Left ventricle myocardium inferior (tissue), 1 donor: Measurements from ENCODE around the gene PDE6A. TPM values are rescaled to one million over a fixed set of nuclear protein-coding genes. Genes with fewer than 3 reads are reported as not detected.

ENCODE experiments used
- DNase-seq: peaks from one replicate; pipeline ENCODE4 v3.0.0-alpha.2; 2020
- H3K27ac ChIP-seq: fragments of 200-600 bp; replicated peaks from 2 replicates; pipeline ENCODE4 v1.8.0; 2021
- H3K27me3 ChIP-seq: fragments of 200-600 bp; 2 replicates; pipeline ENCODE4 v1.8.0; 2021; ENCODE audit warnings: low read depth
- H3K36me3 ChIP-seq: fragments of 200-600 bp; 2 replicates; pipeline ENCODE4 v1.8.0; 2021
- H3K4me1 ChIP-seq: fragments of 200-600 bp; 2 replicates; pipeline ENCODE4 v1.8.0; 2021
- H3K4me3 ChIP-seq: fragments of 200-600 bp; 2 replicates; pipeline ENCODE4 v1.8.0; 2021; ENCODE audit warnings: mild to moderate bottlenecking, moderate library complexity
- H3K9me3 ChIP-seq: fragments of 200-600 bp; replicated peaks from 2 replicates; pipeline ENCODE4 v1.8.0; 2021
- intact Hi-C: fragments of 100-400 bp; cut with micrococcal nuclease; formaldehyde crosslinking; loops from one replicate; pipeline ENCODE4 v1.11.0; 2022
- total RNA-seq: library from RNA; stranded (reverse); fragmentation: NEBNext Ultra II Directional; extraction: Animal tissue kit (Norgen Biotek cat#: 25700); gene quantifications from one replicate; pipeline ENCODE4 v1.2.1, GENCODE V29; 2021
- TF ChIP-seq, protein P1 (sequence below): fragments of 200-600 bp; IDR thresholded peaks from 2 replicates; pipeline ENCODE4 v1.8.0; 2021; ENCODE audit warnings: antibody characterized with exemption, mild to moderate bottlenecking, borderline replicate concordance
- donor health status: DM: no; HTN: yes; CAD: no; lungs with severe emphysema.

The PDE6A gene
- total RNA-seq, 1 donor from 2014 or later, result 0.22 TPM

GRCh38 chr5:149981206-149981605 is 36.6 kb upstream of the PDE6A start:
- no peak for DNase-seq
- Histone ChIP-seq H3K27me3 (no peaks in the 10 kb centered on the region), H3K36me3 (peaks cover 37% of the 10 kb centered on the region), H3K27ac (no peak overlapping the region), H3K4me1 (no peaks in the 10 kb centered on the region), H3K9me3 (no peaks in the 10 kb centered on the region), H3K4me3 (no peak overlapping the region)
- intact Hi-C loops, result loop anchor here (10.0 kb wide), 1 partner anchor 346 kb away; no protein-coding TSS in a partner anchor
- TF ChIP-seq, protein P1, sequence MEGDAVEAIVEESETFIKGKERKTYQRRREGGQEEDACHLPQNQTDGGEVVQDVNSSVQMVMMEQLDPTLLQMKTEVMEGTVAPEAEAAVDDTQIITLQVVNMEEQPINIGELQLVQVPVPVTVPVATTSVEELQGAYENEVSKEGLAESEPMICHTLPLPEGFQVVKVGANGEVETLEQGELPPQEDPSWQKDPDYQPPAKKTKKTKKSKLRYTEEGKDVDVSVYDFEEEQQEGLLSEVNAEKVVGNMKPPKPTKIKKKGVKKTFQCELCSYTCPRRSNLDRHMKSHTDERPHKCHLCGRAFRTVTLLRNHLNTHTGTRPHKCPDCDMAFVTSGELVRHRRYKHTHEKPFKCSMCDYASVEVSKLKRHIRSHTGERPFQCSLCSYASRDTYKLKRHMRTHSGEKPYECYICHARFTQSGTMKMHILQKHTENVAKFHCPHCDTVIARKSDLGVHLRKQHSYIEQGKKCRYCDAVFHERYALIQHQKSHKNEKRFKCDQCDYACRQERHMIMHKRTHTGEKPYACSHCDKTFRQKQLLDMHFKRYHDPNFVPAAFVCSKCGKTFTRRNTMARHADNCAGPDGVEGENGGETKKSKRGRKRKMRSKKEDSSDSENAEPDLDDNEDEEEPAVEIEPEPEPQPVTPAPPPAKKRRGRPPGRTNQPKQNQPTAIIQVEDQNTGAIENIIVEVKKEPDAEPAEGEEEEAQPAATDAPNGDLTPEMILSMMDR, result no peak

DNA sequence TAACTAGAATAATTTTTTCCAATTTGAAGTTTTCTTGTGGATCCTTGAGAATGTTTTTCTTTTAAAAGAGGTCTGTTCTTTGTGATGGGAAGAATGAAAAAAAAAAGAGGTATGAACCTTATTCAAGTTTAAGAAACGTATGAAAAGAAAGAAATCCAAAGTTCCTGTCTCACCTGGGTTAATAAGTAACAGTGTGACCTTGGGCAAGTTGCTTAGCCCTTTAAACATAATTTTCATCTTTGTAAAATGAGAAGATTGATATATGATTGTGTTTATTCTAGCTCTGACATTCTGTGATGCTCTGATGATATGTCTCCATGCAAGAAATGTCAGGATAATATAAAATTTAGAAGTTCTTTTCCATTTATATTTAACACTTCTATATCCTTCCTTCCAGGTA is 35.3 kb upstream of the PDE6A start:
- DNase-seq, result no peak
- Histone ChIP-seq H3K4me1 (no peaks in the 10 kb centered on the region), H3K27me3 (no peaks in the 10 kb centered on the region), H3K9me3 (no peaks in the 10 kb centered on the region), H3K36me3 (peaks cover 37% of the 10 kb centered on the region), H3K4me3 (no peak overlapping the region), H3K27ac (no peak overlapping the region)
- TF ChIP-seq, protein P1, result no peak
- intact Hi-C loops, result loop anchor here (10.0 kb wide), 1 partner anchor 345 kb away; no protein-coding TSS in a partner anchor

DNA sequence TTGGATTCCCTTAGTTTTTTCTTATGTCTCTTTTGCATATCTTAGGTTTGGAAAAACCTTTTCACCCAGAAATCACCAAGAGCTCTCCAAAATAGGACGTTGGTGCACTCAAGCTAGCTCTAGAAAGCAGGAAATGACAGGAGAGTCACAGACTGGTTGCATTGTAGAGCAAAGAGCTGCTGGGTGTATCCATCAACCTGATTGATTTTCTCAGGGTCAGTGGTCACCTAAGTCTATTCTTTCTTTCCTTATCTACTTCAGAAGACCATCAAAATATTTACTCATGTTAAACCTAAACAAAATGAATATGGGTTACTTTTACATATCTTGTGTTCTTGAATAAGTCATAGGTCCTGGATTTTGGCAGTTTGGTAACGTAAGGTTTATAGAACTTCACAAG is 30.8 kb upstream of the PDE6A start:
- Histone ChIP-seq H3K36me3 (peaks cover 16% of the 10 kb centered on the region), H3K4me3 (no peak overlapping the region), H3K27ac (no peak overlapping the region), H3K4me1 (no peaks in the 10 kb centered on the region), H3K27me3 (no peaks in the 10 kb centered on the region), H3K9me3 (no peaks in the 10 kb centered on the region)
- TF ChIP-seq, protein P1, result no peak
- intact Hi-C loops, result no loop called here
- no peak for DNase-seq

- Histone ChIP-seq H3K36me3 (no peaks in the 10 kb centered on the region), H3K9me3 (no peaks in the 10 kb centered on the region), H3K4me1 (no peaks in the 10 kb centered on the region), H3K4me3 (no peak overlapping the region), H3K27me3 (no peaks in the 10 kb centered on the region), H3K27ac (no peak overlapping the region)
- DNase-seq, result no peak
- TF ChIP-seq, protein P1, result no peak
- intact Hi-C loops, result loop anchor here (10.0 kb wide), 1 partner anchor 135 kb away; no protein-coding TSS in a partner anchor
Observed at GRCh38 chr5:149969181-149969930, 24.8 kb upstream of the PDE6A start.

GRCh38 chr5:149966946-149967345 is 22.4 kb upstream of the PDE6A start:
- Histone ChIP-seq H3K9me3 (no peaks in the 10 kb centered on the region), H3K4me1 (no peaks in the 10 kb centered on the region), H3K27me3 (no peaks in the 10 kb centered on the region), H3K27ac (no peak overlapping the region), H3K4me3 (no peak overlapping the region), H3K36me3 (no peaks in the 10 kb centered on the region)
- intact Hi-C loops, result loop anchor here (10.0 kb wide), 1 partner anchor 132 kb away; no protein-coding TSS in a partner anchor
- DNase-seq, result no peak
- TF ChIP-seq, protein P1, result no peak
